ENCODE data around the gene OXLD1.
"Not testable (repeated sequence)": the region's sequence is repeated elsewhere in the genome, so short reads cannot be mapped to it uniquely, and the experiment has no call there.

Gene OXLD1

GRCh38 chr17:81682565-81683207 lies 16.3 kb upstream of the OXLD1 start:
- DNase-seq (ENCODE audit: low read depth) = no peak

GRCh38 chr17:81681672-81682071 lies 15.3 kb upstream of the OXLD1 start:
- DNase-seq (ENCODE audit: low read depth) = no peak

GRCh38 chr17:81680150-81680549 lies 13.7 kb upstream of the OXLD1 start:
- DNase-seq (ENCODE audit: low read depth) = no peak

GRCh38 chr17:81676906-81677305 lies 10.5 kb upstream of the OXLD1 start:
- no peak for DNase-seq (ENCODE audit: low read depth)

GRCh38 chr17:81675515-81676221 lies 9.3 kb upstream of the OXLD1 start:
- DNase-seq (ENCODE audit: low read depth) = not testable (repeated sequence)

GRCh38 chr17:81673561-81674258 lies 7.3 kb upstream of the OXLD1 start:
- no peak for DNase-seq (ENCODE audit: low read depth)

GRCh38 chr17:81672954-81673353 lies 6.5 kb upstream of the OXLD1 start:
- DNase-seq (ENCODE audit: low read depth) = no peak

GRCh38 chr17:81672504-81672903 lies 6.1 kb upstream of the OXLD1 start:
- no peak for DNase-seq (ENCODE audit: low read depth)

GRCh38 chr17:81667754-81668153 lies 1.3 kb upstream of the OXLD1 start:
- no peak for DNase-seq (ENCODE audit: low read depth)

GRCh38 chr17:81666092-81666341 lies 388 bp downstream of the OXLD1 start:
- DNase-seq (ENCODE audit: low read depth) = no peak

- no peak for DNase-seq (ENCODE audit: low read depth)
These were observed 957 bp downstream of the OXLD1 start for GRCh38 chr17:81665205-81666091.

- no peak for DNase-seq (ENCODE audit: low read depth)
These were observed 2.3 kb downstream of the OXLD1 start for GRCh38 chr17:81664051-81664470.

GRCh38 chr17:81662002-81662401 lies 4.4 kb downstream of the OXLD1 start:
- DNase-seq (ENCODE audit: low read depth) = no peak

- no peak for DNase-seq (ENCODE audit: low read depth)
These were observed 6.0 kb downstream of the OXLD1 start for GRCh38 chr17:81660441-81660840.

- no peak for DNase-seq (ENCODE audit: low read depth)
These were observed 7.4 kb downstream of the OXLD1 start for GRCh38 chr17:81659038-81659437.

GRCh38 chr17:81656835-81657234 lies 9.6 kb downstream of the OXLD1 start:
- no peak for DNase-seq (ENCODE audit: low read depth)

GRCh38 chr17:81656118-81656743 lies 10.2 kb downstream of the OXLD1 start, which contains the start of gene PDE6G:
Gene PDE6G, minus strand, starts transcription at chr17:81656542. Its CDS starts 3,237 bp downstream, at chr17:81653305.
- no peak for DNase-seq (ENCODE audit: low read depth)

GRCh38 chr17:81655378-81656117 lies 10.9 kb downstream of the OXLD1 start:
- DNase-seq (ENCODE audit: low read depth) = no peak

GRCh38 chr17:81652906-81653771 lies 13.3 kb downstream of the OXLD1 start:
- DNase-seq (ENCODE audit: low read depth) = no peak

- no peak for DNase-seq (ENCODE audit: low read depth)
These were observed 14.7 kb downstream of the OXLD1 start for GRCh38 chr17:81651692-81652091.

Measured in stimulated activated CD8-positive, alpha-beta memory T cell treated with anti-CD3 and anti-CD28 coated beads, Interleukin-15, amount 100 ng/mL, for 24 hours (primary cell).